Lower leg skin (tissue), 4 donors: Measurements from ENCODE around the gene SLC25A18. TPM values are rescaled to one million over a fixed set of nuclear protein-coding genes. Genes with fewer than 3 reads are reported as not detected.
"Not testable (repeated sequence)": the region's sequence is repeated elsewhere in the genome, so short reads cannot be mapped to it uniquely, and the experiment has no call there.

Experiments
- DNase-seq, 2 donors: peaks; one replicate each; pipeline ENCODE4 v3.0.0-alpha.2; 2019; ENCODE audit warnings: low spot score in 2 of 2
- H3K4me3 ChIP-seq: fragments of 200-600 bp; sonication (generic); 2 replicates; pipeline ENCODE4 v1.5.1; 2017; ENCODE audit warnings: mild to moderate bottlenecking, low read depth; ENCODE audit not compliant: poor library complexity, severe bottlenecking
- POLR2A ChIP-seq, 2 donors: fragments of 450-650 bp; IDR thresholded peaks; one replicate each; pipeline ENCODE4 v1.6.1; 2016 to 2017; ENCODE audit warnings: antibody characterized with exemption in 2 of 2, mild to moderate bottlenecking in 1 of 2, moderate library complexity in 1 of 2
- WGBS, 2 donors: methylation state at CpG; one replicate each; pipeline ENCODE4 v1.1.5; 2018; 5-methylcytosine and 5-hydroxymethylcytosine counted together
- intact Hi-C: fragments of 100-400 bp; cut with DNase I; formaldehyde crosslinking; loops from one replicate; pipeline ENCODE4 v1.15.0; 2023; ENCODE audit warnings: low total_unique reads
- total RNA-seq, 4 donors: library from RNA; depleted of rRNA; stranded (reverse); fragments of >200 nt; gene quantifications; one replicate each; pipeline ENCODE4 v1.1.0, GENCODE V29; 2016
- TF ChIP-seq, protein P1 (sequence below), 3 donors: fragments of 450-650 bp; IDR thresholded peaks; one replicate each; pipeline ENCODE4 v1.5.1; 2016; ENCODE audit warnings: antibody characterized with exemption in 3 of 3, mild to moderate bottlenecking in 3 of 3, moderate library complexity in 2 of 3

SLC25A18 gene
- total RNA-seq, 4 donors from 2014 or later: 0.83 to 2.3 (median 1.3) TPM

- TF ChIP-seq, protein P1, sequence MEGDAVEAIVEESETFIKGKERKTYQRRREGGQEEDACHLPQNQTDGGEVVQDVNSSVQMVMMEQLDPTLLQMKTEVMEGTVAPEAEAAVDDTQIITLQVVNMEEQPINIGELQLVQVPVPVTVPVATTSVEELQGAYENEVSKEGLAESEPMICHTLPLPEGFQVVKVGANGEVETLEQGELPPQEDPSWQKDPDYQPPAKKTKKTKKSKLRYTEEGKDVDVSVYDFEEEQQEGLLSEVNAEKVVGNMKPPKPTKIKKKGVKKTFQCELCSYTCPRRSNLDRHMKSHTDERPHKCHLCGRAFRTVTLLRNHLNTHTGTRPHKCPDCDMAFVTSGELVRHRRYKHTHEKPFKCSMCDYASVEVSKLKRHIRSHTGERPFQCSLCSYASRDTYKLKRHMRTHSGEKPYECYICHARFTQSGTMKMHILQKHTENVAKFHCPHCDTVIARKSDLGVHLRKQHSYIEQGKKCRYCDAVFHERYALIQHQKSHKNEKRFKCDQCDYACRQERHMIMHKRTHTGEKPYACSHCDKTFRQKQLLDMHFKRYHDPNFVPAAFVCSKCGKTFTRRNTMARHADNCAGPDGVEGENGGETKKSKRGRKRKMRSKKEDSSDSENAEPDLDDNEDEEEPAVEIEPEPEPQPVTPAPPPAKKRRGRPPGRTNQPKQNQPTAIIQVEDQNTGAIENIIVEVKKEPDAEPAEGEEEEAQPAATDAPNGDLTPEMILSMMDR (IDR thresholded peaks at IDR 0.05): no peak
- TF ChIP-seq POLR2A (IDR thresholded peaks at IDR 0.05): no peak
- H3K4me3 ChIP-seq: no peak overlapping the region
- DNase-seq: peak in 1 of 2 donors; percentile 57
- intact Hi-C loops: loop anchor here (10.0 kb wide), 1 partner anchor 61 kb away; the partner anchor contains the start of gene ATP6V1E1
- 58 to 69% methylated on average over 11 of the region's 11 CpGs for WGBS, 2 donors
Measured at GRCh38 chr22:17563936-17564391, 666 bp downstream of the SLC25A18 start.

DNA sequence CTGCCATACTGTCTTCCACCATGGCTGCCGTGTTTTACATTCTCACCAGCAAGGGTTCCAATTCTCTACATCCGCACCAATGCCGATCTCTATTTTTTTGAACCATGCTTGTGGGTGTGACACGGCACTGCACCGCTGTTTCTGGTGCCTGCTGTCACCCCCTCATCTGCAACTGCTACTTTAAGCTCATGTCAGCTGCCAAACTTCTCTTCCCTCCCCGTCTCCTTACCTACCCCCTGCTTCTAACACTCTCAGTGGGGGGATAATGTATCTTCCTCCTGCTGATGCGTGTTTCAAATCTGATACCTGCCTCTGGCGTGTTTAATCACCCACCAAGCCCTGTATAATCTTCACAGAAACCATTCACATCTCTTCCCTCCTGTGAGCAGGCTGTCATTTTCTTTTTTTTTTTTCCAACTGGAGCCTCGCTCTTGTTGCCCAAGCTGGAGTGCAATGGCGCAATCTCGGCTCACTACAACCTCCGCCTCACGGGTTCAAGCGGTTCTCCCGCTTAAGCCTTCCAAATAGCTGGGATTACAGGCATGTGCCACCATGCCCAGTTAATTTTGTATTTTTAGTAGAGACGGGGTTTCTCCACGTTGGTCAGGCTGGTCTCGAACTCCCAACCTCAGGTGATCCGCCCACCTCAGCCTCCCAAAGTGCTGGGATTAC is 2.9 kb downstream of the SLC25A18 start:
- WGBS, 2 donors: 92 to 93% methylated on average over 19 of the region's 19 CpGs
- intact Hi-C loops: loop anchor here (10.0 kb wide), 1 partner anchor 59 kb away; the partner anchor contains the start of gene ATP6V1E1
- not testable (repeated sequence) for H3K4me3 ChIP-seq, DNase-seq

- no peak for DNase-seq
- 80 to 88% methylated on average over 10 of the region's 10 CpGs for WGBS, 2 donors
- intact Hi-C loops: loop anchor here (10.0 kb wide), 1 partner anchor 58 kb away; the partner anchor contains the start of gene ATP6V1E1
- no peak overlapping the region for H3K4me3 ChIP-seq
- no peak for TF ChIP-seq POLR2A (IDR thresholded peaks at IDR 0.05)
- TF ChIP-seq, protein P1 (IDR thresholded peaks at IDR 0.05): no peak
Measured at GRCh38 chr22:17566776-17567175, 3.5 kb downstream of the SLC25A18 start.

- no peak overlapping the region for H3K4me3 ChIP-seq
- no peak for TF ChIP-seq POLR2A (IDR thresholded peaks at IDR 0.05)
- TF ChIP-seq, protein P1 (IDR thresholded peaks at IDR 0.05): no peak
- intact Hi-C loops: loop anchor here (10.0 kb wide), 1 partner anchor 55 kb away; the partner anchor contains the start of gene ATP6V1E1
- 53 to 55% methylated on average over 8 of the region's 8 CpGs for WGBS, 2 donors
- no peak for DNase-seq
Measured at GRCh38 chr22:17569971-17570511, 6.7 kb downstream of the SLC25A18 start.

- TF ChIP-seq, protein P1 (IDR thresholded peaks at IDR 0.05): no peak
- TF ChIP-seq POLR2A (IDR thresholded peaks at IDR 0.05): no peak
- 18 to 20% methylated on average over 21 of the region's 21 CpGs for WGBS, 2 donors
- H3K4me3 ChIP-seq: no peak overlapping the region
- DNase-seq: peak; percentile 68 to 93
- intact Hi-C loops: no loop called here
Measured at GRCh38 chr22:17570851-17571631, 7.7 kb downstream of the SLC25A18 start.

- intact Hi-C loops: no loop called here
Measured at GRCh38 chr22:17575151-17575550, 11.9 kb downstream of the SLC25A18 start.

More at GRCh38 chr22:17575151-17575550, 11.9 kb downstream of the SLC25A18 start:
- H3K4me3 ChIP-seq: no peak overlapping the region
- TF ChIP-seq, protein P1 (IDR thresholded peaks at IDR 0.05): no peak
- no peak for DNase-seq
- WGBS, 2 donors: 92 to 93% methylated on average over 5 of the region's 5 CpGs
